ENCODE data around the gene CYB5D1. TPM values are rescaled to one million over a fixed set of nuclear protein-coding genes. Genes with fewer than 3 reads are reported as not detected.

Gene CYB5D1
- total RNA-seq, 1 donor from 2014 or later = 21.1 TPM

GRCh38 chr17:7910281-7910680 is 52.5 kb downstream of the CYB5D1 start:
- no peak overlapping the region for H3K4me3 ChIP-seq (ENCODE audit: insufficient read depth, low read depth, low read length)
- Mint-ChIP-seq H3K27ac (ENCODE audit: unreplicated experiment) (no peak overlapping the region), H3K27me3 (ENCODE audit: low read depth, unreplicated experiment) (no peaks in the 10 kb centered on the region), H3K36me3 (ENCODE audit: low read depth, unreplicated experiment) (peaks cover 18% of the 10 kb centered on the region), H3K9me3 (ENCODE audit: unreplicated experiment) (no peaks in the 10 kb centered on the region), H3K4me3 (ENCODE audit: unreplicated experiment) (no peak overlapping the region), H3K4me1 (ENCODE audit: low read depth, unreplicated experiment) (no peaks in the 10 kb centered on the region)
- H3K36me3 ChIP-seq (ENCODE audit: insufficient read depth, low read length) = peaks cover 39% of the 10 kb centered on the region
- no peak overlapping the region for H2AFZ ChIP-seq (ENCODE audit: low read depth, low read length)
- no peaks in the 10 kb centered on the region for H3K9me3 ChIP-seq (ENCODE audit: insufficient read depth, low read depth, low read length)
- no peaks in the 10 kb centered on the region for H3K79me2 ChIP-seq (ENCODE audit: insufficient read depth, low read length)
- TF ChIP-seq, protein P1, sequence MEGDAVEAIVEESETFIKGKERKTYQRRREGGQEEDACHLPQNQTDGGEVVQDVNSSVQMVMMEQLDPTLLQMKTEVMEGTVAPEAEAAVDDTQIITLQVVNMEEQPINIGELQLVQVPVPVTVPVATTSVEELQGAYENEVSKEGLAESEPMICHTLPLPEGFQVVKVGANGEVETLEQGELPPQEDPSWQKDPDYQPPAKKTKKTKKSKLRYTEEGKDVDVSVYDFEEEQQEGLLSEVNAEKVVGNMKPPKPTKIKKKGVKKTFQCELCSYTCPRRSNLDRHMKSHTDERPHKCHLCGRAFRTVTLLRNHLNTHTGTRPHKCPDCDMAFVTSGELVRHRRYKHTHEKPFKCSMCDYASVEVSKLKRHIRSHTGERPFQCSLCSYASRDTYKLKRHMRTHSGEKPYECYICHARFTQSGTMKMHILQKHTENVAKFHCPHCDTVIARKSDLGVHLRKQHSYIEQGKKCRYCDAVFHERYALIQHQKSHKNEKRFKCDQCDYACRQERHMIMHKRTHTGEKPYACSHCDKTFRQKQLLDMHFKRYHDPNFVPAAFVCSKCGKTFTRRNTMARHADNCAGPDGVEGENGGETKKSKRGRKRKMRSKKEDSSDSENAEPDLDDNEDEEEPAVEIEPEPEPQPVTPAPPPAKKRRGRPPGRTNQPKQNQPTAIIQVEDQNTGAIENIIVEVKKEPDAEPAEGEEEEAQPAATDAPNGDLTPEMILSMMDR (IDR thresholded peaks at IDR 0.05; ENCODE audit: insufficient read depth, low read depth, low read length) = no peak
- TF ChIP-seq EZH2 (IDR thresholded peaks at IDR 0.05; ENCODE audit: insufficient read depth, low read length) = no peak
- DNase-seq (ENCODE audit: low read depth) (no peak), FAIRE-seq (no peak)
- H3K27me3 ChIP-seq (ENCODE audit: insufficient read depth, low read length) = no peaks in the 10 kb centered on the region
- peak overlapping the region; percentile 14 for H3K9ac ChIP-seq (ENCODE audit: low read length)
- H3K4me1 ChIP-seq (ENCODE audit: insufficient read depth, low read length) = peaks cover 7% of the 10 kb centered on the region
- no peak overlapping the region for H3K27ac ChIP-seq (ENCODE audit: low read depth, low read length)
- peaks cover 12% of the 10 kb centered on the region for H4K20me1 ChIP-seq (ENCODE audit: insufficient read depth, low read length)
- no peak overlapping the region for H3K4me2 ChIP-seq (ENCODE audit: low read length)

DNA sequence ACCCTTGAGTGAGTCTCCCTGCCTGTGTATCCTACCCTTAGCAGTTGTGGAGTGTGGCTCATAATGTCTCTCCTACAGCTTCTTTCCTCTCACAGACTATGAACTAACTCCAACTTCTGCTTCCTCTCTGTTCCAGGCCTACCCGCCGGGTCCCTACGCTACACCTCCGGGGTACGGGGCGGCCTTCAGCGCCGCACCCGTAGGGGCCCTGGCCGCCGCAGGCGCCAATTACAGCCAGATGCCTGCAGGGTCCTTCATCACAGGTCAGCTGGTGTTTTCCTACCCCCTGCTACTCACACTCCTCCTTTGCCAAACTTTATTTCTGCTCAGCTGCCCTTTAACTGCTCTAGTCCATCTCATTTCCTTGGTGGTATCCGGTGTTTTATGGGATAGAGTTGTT is 52.9 kb downstream of the CYB5D1 start:
- TF ChIP-seq EZH2 (IDR thresholded peaks at IDR 0.05; ENCODE audit: insufficient read depth, low read length) = no peak
- TF ChIP-seq, protein P1 (IDR thresholded peaks at IDR 0.05; ENCODE audit: insufficient read depth, low read depth, low read length) = no peak
- Histone ChIP-seq H3K79me2 (ENCODE audit: insufficient read depth, low read length) (no peaks in the 10 kb centered on the region), H3K27ac (ENCODE audit: low read depth, low read length) (no peak overlapping the region), H3K9me3 (ENCODE audit: insufficient read depth, low read depth, low read length) (no peaks in the 10 kb centered on the region), H3K4me1 (ENCODE audit: insufficient read depth, low read length) (peaks cover 10% of the 10 kb centered on the region), H2AFZ (ENCODE audit: low read depth, low read length) (no peak overlapping the region), H3K4me3 (ENCODE audit: insufficient read depth, low read depth, low read length) (no peak overlapping the region), H3K4me2 (ENCODE audit: low read length) (no peak overlapping the region), H3K27me3 (ENCODE audit: insufficient read depth, low read length) (no peaks in the 10 kb centered on the region), H3K36me3 (ENCODE audit: insufficient read depth, low read length) (peaks cover 34% of the 10 kb centered on the region), H3K9ac (ENCODE audit: low read length) (no peak overlapping the region), H4K20me1 (ENCODE audit: insufficient read depth, low read length) (peaks cover 12% of the 10 kb centered on the region)
- DNase-seq (ENCODE audit: low read depth) (no peak), FAIRE-seq (no peak)
- Mint-ChIP-seq H3K27me3 (ENCODE audit: low read depth, unreplicated experiment) (no peaks in the 10 kb centered on the region), H3K4me3 (ENCODE audit: unreplicated experiment) (no peak overlapping the region), H3K27ac (ENCODE audit: unreplicated experiment) (no peak overlapping the region), H3K36me3 (ENCODE audit: low read depth, unreplicated experiment) (peaks cover 14% of the 10 kb centered on the region), H3K4me1 (ENCODE audit: low read depth, unreplicated experiment) (no peaks in the 10 kb centered on the region), H3K9me3 (ENCODE audit: unreplicated experiment) (no peaks in the 10 kb centered on the region)

DNA sequence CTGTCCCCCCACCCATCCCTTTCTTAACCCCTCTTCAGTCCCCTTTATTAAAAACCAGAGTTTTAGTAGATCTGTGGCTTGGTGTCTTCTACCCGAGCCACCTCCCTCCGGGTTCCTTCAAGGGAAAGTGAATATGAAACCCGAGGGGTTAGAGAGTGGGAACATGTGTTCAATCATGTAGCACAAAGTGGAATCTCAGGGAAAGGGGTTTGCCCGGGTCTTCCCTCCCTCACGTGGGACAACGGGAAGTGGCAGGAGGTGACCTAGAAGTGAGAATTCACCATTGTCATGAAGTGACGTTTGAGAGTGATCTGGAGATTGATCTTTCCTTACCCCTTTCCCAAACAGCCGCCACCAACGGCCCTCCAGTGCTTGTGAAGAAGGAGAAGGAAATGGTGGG is 53.3 kb downstream of the CYB5D1 start:
- H3K36me3 Mint-ChIP-seq (ENCODE audit: low read depth, unreplicated experiment) = peaks cover 14% of the 10 kb centered on the region
- no peak for FAIRE-seq
- H3K79me2 ChIP-seq (ENCODE audit: insufficient read depth, low read length) = no peaks in the 10 kb centered on the region

More for the DNA sequence above, 53.3 kb downstream of the CYB5D1 start:
- Mint-ChIP-seq H3K4me1 (ENCODE audit: low read depth, unreplicated experiment) (no peaks in the 10 kb centered on the region), H3K4me3 (ENCODE audit: unreplicated experiment) (no peak overlapping the region), H3K27ac (ENCODE audit: unreplicated experiment) (no peak overlapping the region), H3K9me3 (ENCODE audit: unreplicated experiment) (no peaks in the 10 kb centered on the region), H3K27me3 (ENCODE audit: low read depth, unreplicated experiment) (no peaks in the 10 kb centered on the region)
- Histone ChIP-seq H3K27ac (ENCODE audit: low read depth, low read length) (no peak overlapping the region), H3K4me1 (ENCODE audit: insufficient read depth, low read length) (peaks cover 12% of the 10 kb centered on the region), H3K9me3 (ENCODE audit: insufficient read depth, low read depth, low read length) (no peaks in the 10 kb centered on the region), H3K36me3 (ENCODE audit: insufficient read depth, low read length) (peaks cover 30% of the 10 kb centered on the region), H3K4me2 (ENCODE audit: low read length) (no peak overlapping the region), H3K9ac (ENCODE audit: low read length) (no peak overlapping the region), H4K20me1 (ENCODE audit: insufficient read depth, low read length) (peaks cover 12% of the 10 kb centered on the region), H3K4me3 (ENCODE audit: insufficient read depth, low read depth, low read length) (no peak overlapping the region), H3K27me3 (ENCODE audit: insufficient read depth, low read length) (no peaks in the 10 kb centered on the region), H2AFZ (ENCODE audit: low read depth, low read length) (no peak overlapping the region)
- no peak for DNase-seq (ENCODE audit: low read depth)
- TF ChIP-seq, protein P1 (IDR thresholded peaks at IDR 0.05; ENCODE audit: insufficient read depth, low read depth, low read length) = no peak
- no peak for TF ChIP-seq EZH2 (IDR thresholded peaks at IDR 0.05; ENCODE audit: insufficient read depth, low read length)

All from astrocyte (in vitro differentiated cells and primary cell).